Measurements from ENCODE around the gene GSTM3. TPM values are rescaled to one million over a fixed set of nuclear protein-coding genes. Genes with fewer than 3 reads are reported as not detected.

Gene GSTM3
- total and polyA plus RNA-seq, 2 experiments from 2014 or later = 3.1 to 4.1 TPM

- TF ChIP-seq ZNF462 (CRISPR knock-in tag; IDR thresholded peaks at IDR 0.05) (no peak), STAT1 (IDR thresholded peaks at IDR 0.05; ENCODE audit: unreplicated experiment) (no peak), CTCF (conservative IDR thresholded peaks at IDR 0.05; ENCODE audit: low read depth in 2 of 2) (no peak), ZNF331 (CRISPR knock-in tag; IDR thresholded peaks at IDR 0.05; ENCODE audit: low read depth) (no peak), EZH2 (IDR thresholded peaks at IDR 0.05; ENCODE audit: low read depth, unreplicated experiment) (no peak), ZNF114 (CRISPR knock-in tag; IDR thresholded peaks at IDR 0.05) (no peak), POLR2AphosphoS5 (IDR thresholded peaks at IDR 0.05; ENCODE audit: low read depth) (no peak), EZH2phosphoT487 (IDR thresholded peaks at IDR 0.05; ENCODE audit: unreplicated experiment) (no peak), ETS1 (IDR thresholded peaks at IDR 0.05) (no peak)
Measured at GRCh38 chr1:109689844-109690405, 50.9 kb downstream of the GSTM3 start (continued).

Measured in GM23338 (cell line).